Endothelial cell of umbilical vein (primary cell): Measurements from ENCODE around the gene LDLRAD4. TPM values are rescaled to one million over a fixed set of nuclear protein-coding genes. Genes with fewer than 3 reads are reported as not detected.

Source experiments
- BruUV-seq: library from RNA; stranded (reverse); fragments of 400-500 nt; replicated peaks from 2 replicates; lab custom pipeline; 2021; lab: Mats Ljungman, UMichigan
- CTCF ChIA-PET: fragments of 300-600, 350-600 bp; sonication (Branson Sonifier 250); formaldehyde crosslinking; loops from one replicate; lab custom pipeline; 2021; ENCODE audit warnings: antibody characterized with exemption, inconsistent platforms; lab: Charles Lee
- POLR2A ChIA-PET: fragments of 300-600, 350-600 bp; sonication (Branson Sonifier 250); formaldehyde crosslinking; loops from one replicate; lab custom pipeline; 2021; ENCODE audit warnings: antibody characterized with exemption, inconsistent platforms; lab: Charles Lee
- DNase-seq: peaks from one replicate; pipeline ENCODE4 v3.0.0-alpha.2; 2011; ENCODE audit warnings: low read depth, low spot score
- FAIRE-seq: peaks from 2 replicates; lab custom pipeline; 2011; peaks lifted over from hg19 to GRCh38; lab: Jason Lieb, UNC
- H2AFZ ChIP-seq: 2 replicates; pipeline ENCODE4 v1.6.0; 2012; ENCODE audit warnings: low read depth, low read length, control low read depth, inconsistent platforms
- H3K27ac ChIP-seq: 2 replicates; pipeline ENCODE4 v1.5.1; 2011; ENCODE audit warnings: low read depth, mild to moderate bottlenecking, control low read depth, low read length, moderate library complexity; ENCODE audit not compliant: insufficient read depth
- H3K27me3 ChIP-seq, 2 experiments: 2 replicates each; pipeline versions ENCODE4 v1.6.0 to v1.6.1; 2011; ENCODE audit warnings: low read length in 2 of 2, mixed read lengths in 1 of 2; ENCODE audit not compliant: control insufficient read depth in 2 of 2, insufficient read depth in 2 of 2
- H3K36me3 ChIP-seq, 2 experiments: 2 replicates in 1 of 2; 3 replicates in 1 of 2; pipeline ENCODE4 v1.5.1; 2011; ENCODE audit warnings: low read length in 2 of 2, mild to moderate bottlenecking in 1 of 2, moderate library complexity in 1 of 2; ENCODE audit not compliant: control insufficient read depth in 2 of 2, insufficient read depth in 2 of 2; ENCODE audit errors: extremely low read depth in 1 of 2
- H3K4me1 ChIP-seq: 3 replicates; pipeline ENCODE4 v1.5.1; 2011; ENCODE audit warnings: mild to moderate bottlenecking, low read length; ENCODE audit not compliant: control insufficient read depth, insufficient read depth; ENCODE audit errors: extremely low read depth
- H3K4me2 ChIP-seq: 2 replicates; pipeline ENCODE4 v1.6.1; 2011; ENCODE audit warnings: low read length, control low read depth, mixed read lengths; ENCODE audit not compliant: insufficient read depth
- H3K4me3 ChIP-seq, 3 experiments: fragments of 200-600 bp in 1 of 3; sonication (generic), shearing (Covaris generic) in 1 of 3; replicated peaks in 1 of 3; 2 replicates each; pipeline ENCODE4 v1.5.1; 2011 to 2016; ENCODE audit warnings: control low read depth in 3 of 3, low read length in 3 of 3, mild to moderate bottlenecking in 2 of 3, inconsistent platforms in 1 of 3, low read depth in 1 of 3, moderate library complexity in 1 of 3; ENCODE audit not compliant: insufficient read depth in 1 of 3
- H3K79me2 ChIP-seq: 2 replicates; pipeline ENCODE4 v1.6.0; 2012; ENCODE audit warnings: low read length, inconsistent platforms; ENCODE audit not compliant: control insufficient read depth, insufficient read depth
- H3K9ac ChIP-seq: replicated peaks from 2 replicates; pipeline ENCODE3; 2011; ENCODE audit warnings: low read length, control low read depth; ENCODE audit not compliant: insufficient read depth; ENCODE audit errors: extremely low read depth
- H3K9me1 ChIP-seq: replicated peaks from 3 replicates; pipeline ENCODE4 v1.6.0; 2011; ENCODE audit warnings: mild to moderate bottlenecking, low read length; ENCODE audit not compliant: control insufficient read depth, insufficient read depth; ENCODE audit errors: extremely low read depth
- H3K9me3 ChIP-seq: replicated peaks from 2 replicates; pipeline ENCODE4 v1.5.1; 2012; ENCODE audit warnings: low read length, inconsistent platforms; ENCODE audit not compliant: control insufficient read depth, insufficient read depth
- H4K20me1 ChIP-seq: replicated peaks from 2 replicates; pipeline ENCODE3; 2011; ENCODE audit warnings: mild to moderate bottlenecking, low read length; ENCODE audit not compliant: control insufficient read depth, insufficient read depth; ENCODE audit errors: extremely low read depth
- CTCF ChIP-seq, 2 donors: IDR thresholded peaks; 1 replicate in 1 of 2; 2 replicates in 1 of 2; pipeline ENCODE4 v1.5.1; 2011; ENCODE audit warnings: low read length in 2 of 2, mild to moderate bottlenecking in 2 of 2, moderate library complexity in 2 of 2, control low read depth in 1 of 2, inconsistent platforms in 1 of 2, low read depth in 1 of 2; ENCODE audit not compliant: insufficient read depth in 1 of 2; ENCODE audit errors: extremely low read depth in 1 of 2
- EZH2 ChIP-seq: IDR thresholded peaks from 2 replicates; pipeline ENCODE4 v1.6.1; 2012; ENCODE audit warnings: borderline replicate concordance, low read depth, mild to moderate bottlenecking, moderate library complexity, low read length, inconsistent platforms; ENCODE audit not compliant: severe bottlenecking
- FOS ChIP-seq: IDR thresholded peaks from 2 replicates; pipeline ENCODE4 v1.6.1; 2011; ENCODE audit warnings: mild to moderate bottlenecking, low read length, moderate library complexity, borderline replicate concordance; ENCODE audit not compliant: insufficient read depth
- GATA2 ChIP-seq: IDR thresholded peaks from 2 replicates; pipeline ENCODE4 v1.7.0; 2011; ENCODE audit warnings: low read depth, mild to moderate bottlenecking, moderate library complexity, mixed read lengths, low read length; ENCODE audit not compliant: insufficient read length, insufficient read depth
- JUN ChIP-seq: IDR thresholded peaks from 2 replicates; pipeline ENCODE4 v1.6.1; 2011; ENCODE audit warnings: borderline replicate concordance, low read depth; ENCODE audit not compliant: insufficient read length, insufficient read depth
- MAX ChIP-seq: IDR thresholded peaks from 2 replicates; pipeline ENCODE4 v1.6.1; 2011; ENCODE audit not compliant: insufficient read depth, insufficient read length
- MYC ChIP-seq: IDR thresholded peaks from one replicate; pipeline ENCODE4 v1.6.1; 2011; ENCODE audit warnings: mild to moderate bottlenecking, low read depth, low read length
- POLR2A ChIP-seq: IDR thresholded peaks from 2 replicates; pipeline ENCODE4 v1.6.1; 2012; ENCODE audit warnings: low read depth, mild to moderate bottlenecking, control low read depth, low read length
- POLR2AphosphoS5 ChIP-seq: IDR thresholded peaks from 2 replicates; pipeline ENCODE4 v1.6.1; 2012; ENCODE audit warnings: low read depth, mild to moderate bottlenecking, control low read depth, low read length, moderate library complexity; ENCODE audit not compliant: insufficient read depth
- dilution Hi-C: fragments of 300-500 bp; cut with MboI; formaldehyde crosslinking; loops from one replicate; pipeline ENCODE4 v1.15.0; 2019; ENCODE audit warnings: low sequenced_read_pairs; ENCODE audit not compliant: extremely low pct_ligation_motif_present
- intact Hi-C: fragments of 100-400 bp; cut with micrococcal nuclease; formaldehyde crosslinking; loops from one replicate; pipeline ENCODE4 v1.10.0; 2022
- polyA plus RNA-seq, 4 experiments: library from polyadenylated mRNA; depleted of rRNA in 3 of 4; stranded (reverse) in 3 of 4; unstranded in 1 of 4; fragments of >200 nt; gene quantifications; 2 replicates each; pipeline versions ENCODE4 v1.2.1 to v1.2.3, GENCODE V29; 2011 to 2012; ENCODE audit warnings: missing spikeins in 1 of 4
- total RNA-seq: library from RNA; stranded (reverse); gene quantifications from 2 replicates; pipeline ENCODE4 v1.2.3, GENCODE V29; 2021

The LDLRAD4 gene
- total and polyA plus RNA-seq, 2 donors (not counting 3 experiments of a cell fraction or from before 2014, with no cell fraction given), result 5.2 to 6.5 TPM

DNA sequence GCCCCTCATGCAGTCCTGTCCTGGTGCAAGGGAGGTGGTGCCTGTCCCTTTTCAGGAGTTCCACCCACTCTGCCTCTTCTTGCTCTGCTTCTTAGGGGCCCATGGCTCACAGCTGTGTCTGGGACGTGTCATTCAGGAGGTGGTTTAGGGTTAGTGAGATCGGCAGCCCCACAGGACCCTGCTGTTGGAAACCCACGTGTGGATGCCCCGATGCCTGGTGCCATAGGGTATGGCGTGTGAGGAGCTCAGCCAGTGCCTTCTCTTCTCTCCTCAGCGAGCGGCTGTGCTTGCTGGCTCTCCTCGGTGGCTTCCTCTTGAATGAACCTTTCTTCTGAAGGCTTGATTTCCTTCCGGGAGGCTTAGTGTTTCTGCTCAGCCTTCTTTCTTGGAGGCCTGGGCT, 55.2 kb downstream of the LDLRAD4 start:
- no peaks in the 10 kb centered on the region for H4K20me1 ChIP-seq
- BruUV-seq, result no TSS peak
- H3K4me3 ChIP-seq, result no peak overlapping the region
- H3K79me2 ChIP-seq, result no peaks in the 10 kb centered on the region
- DNase-seq (no peak), FAIRE-seq (no peak)
- H3K4me1 ChIP-seq, result peaks cover 3% of the 10 kb centered on the region
- intact Hi-C loops (no loop called here), dilution Hi-C loops (no loop called here)
- POLR2A ChIA-PET, result no interaction called here
- H3K36me3 ChIP-seq, result no peaks in the 10 kb centered on the region
- no peaks in the 10 kb centered on the region for H3K9me1 ChIP-seq
- CTCF ChIA-PET, result no interaction called here
- H3K9ac ChIP-seq, result no peak overlapping the region
- TF ChIP-seq FOS (no peak), JUN (no peak), MYC (no peak), MAX (no peak), CTCF (IDR thresholded peaks at IDR 0.05; ENCODE audit: extremely low read depth in 1 of 2, insufficient read depth in 1 of 2, low read depth in 1 of 2, low read length in 2 of 2) (no peak)
- H3K4me2 ChIP-seq, result no peak overlapping the region
- no peak overlapping the region for H2AFZ ChIP-seq
- H3K27me3 ChIP-seq, result peaks cover 3% of the 10 kb centered on the region in 2 experiments
- H3K9me3 ChIP-seq, result no peaks in the 10 kb centered on the region
- no peak overlapping the region for H3K27ac ChIP-seq

GRCh38 chr18:13275075-13275474, 56.5 kb downstream of the LDLRAD4 start:
- H3K4me2 ChIP-seq, result no peak overlapping the region
- H3K9me3 ChIP-seq, result no peaks in the 10 kb centered on the region
- ChIA-PET CTCF (no interaction called here), POLR2A (no interaction called here)
- no peaks in the 10 kb centered on the region for H4K20me1 ChIP-seq
- H3K9ac ChIP-seq, result no peak overlapping the region
- no peaks in the 10 kb centered on the region for H3K4me1 ChIP-seq
- H3K27ac ChIP-seq, result no peak overlapping the region
- H3K27me3 ChIP-seq, result peaks cover 0 to 3% of the 10 kb centered on the region in 2 experiments
- no peak overlapping the region for H2AFZ ChIP-seq
- BruUV-seq, result no TSS peak
- no peaks in the 10 kb centered on the region for H3K9me1 ChIP-seq
- H3K4me3 ChIP-seq, result no peak overlapping the region
- no peaks in the 10 kb centered on the region for H3K36me3 ChIP-seq
- dilution Hi-C loops (no loop called here), intact Hi-C loops (no loop called here)
- no peak for TF ChIP-seq GATA2
- TF ChIP-seq POLR2AphosphoS5, result no peak
- no peak for TF ChIP-seq CTCF (IDR thresholded peaks at IDR 0.05; ENCODE audit: extremely low read depth in 1 of 2, insufficient read depth in 1 of 2, low read depth in 1 of 2, low read length in 2 of 2)
- TF ChIP-seq POLR2A, result no peak
- no peak for TF ChIP-seq EZH2
- TF ChIP-seq FOS, result no peak
- no peak for TF ChIP-seq JUN
- TF ChIP-seq MYC, result no peak
- TF ChIP-seq MAX, result no peak
- DNase-seq (no peak), FAIRE-seq (no peak)
- no peaks in the 10 kb centered on the region for H3K79me2 ChIP-seq
